Gastrocnemius medialis (tissue), 4 donors: ENCODE data around the gene EFNA5.

Experiments
- POLR2A ChIP-seq, 2 donors: fragments of 450-650 bp; IDR thresholded peaks; one replicate each; pipeline ENCODE4 v1.6.1; 2017; ENCODE audit warnings: antibody characterized with exemption in 2 of 2, mild to moderate bottlenecking in 2 of 2, moderate library complexity in 2 of 2
- TF ChIP-seq, protein P1 (sequence below), 5 experiments: fragments of 450-650 bp in 3 of 5; fragments of 200-600 bp in 2 of 5; sonication (generic) in 2 of 5; IDR thresholded peaks in 4 of 5; conservative IDR thresholded peaks in 1 of 5; 1 replicate in 4 of 5; 2 replicates in 1 of 5; pipeline ENCODE4 v1.5.1; 2016 to 2019; ENCODE audit warnings: antibody characterized with exemption in 5 of 5, mild to moderate bottlenecking in 3 of 5, moderate library complexity in 3 of 5

DNA sequence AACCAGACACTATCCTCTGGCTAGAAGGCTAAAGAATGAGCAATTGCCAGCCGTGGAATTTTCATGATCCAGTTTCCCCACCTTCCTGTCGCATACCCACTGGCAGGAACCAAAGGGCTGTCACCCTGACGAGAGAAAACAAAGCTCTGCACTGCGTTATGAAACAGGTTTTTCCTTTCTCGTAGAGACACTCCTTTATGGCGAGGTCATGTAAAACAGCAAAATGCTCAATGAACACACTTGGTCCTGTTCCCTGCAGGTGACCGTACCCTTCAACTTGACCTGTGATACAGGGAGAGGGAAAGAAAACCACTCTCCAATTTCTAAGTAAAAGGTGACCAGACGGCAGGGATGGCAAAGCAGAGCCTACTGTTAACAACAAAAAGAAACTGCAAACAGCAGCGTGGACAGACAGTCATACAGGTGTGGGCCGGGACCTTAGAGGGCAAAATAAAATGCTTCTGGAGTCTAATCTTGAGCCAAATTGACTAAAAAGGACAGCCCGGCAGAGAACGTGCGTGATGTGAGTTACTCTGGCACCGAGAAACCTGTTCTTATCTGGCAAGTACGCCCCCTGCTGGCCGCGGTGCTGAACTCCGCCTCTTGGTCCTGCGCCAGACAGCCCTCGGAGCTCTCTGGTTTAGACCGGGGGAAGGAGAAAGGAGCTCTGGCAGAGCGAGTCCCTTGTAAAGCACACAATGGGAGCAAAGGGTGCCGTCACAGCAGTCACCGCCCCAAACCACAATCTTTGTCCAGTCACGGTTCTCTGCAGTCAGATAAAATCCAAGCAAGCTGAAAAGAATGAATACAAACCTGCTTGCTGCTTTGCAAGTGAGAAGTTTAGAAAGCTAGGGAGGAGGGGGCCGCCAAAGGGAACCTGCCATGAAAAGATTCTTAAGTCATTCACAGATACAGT is 98.9 kb downstream of the EFNA5 start:
- TF ChIP-seq, protein P1, sequence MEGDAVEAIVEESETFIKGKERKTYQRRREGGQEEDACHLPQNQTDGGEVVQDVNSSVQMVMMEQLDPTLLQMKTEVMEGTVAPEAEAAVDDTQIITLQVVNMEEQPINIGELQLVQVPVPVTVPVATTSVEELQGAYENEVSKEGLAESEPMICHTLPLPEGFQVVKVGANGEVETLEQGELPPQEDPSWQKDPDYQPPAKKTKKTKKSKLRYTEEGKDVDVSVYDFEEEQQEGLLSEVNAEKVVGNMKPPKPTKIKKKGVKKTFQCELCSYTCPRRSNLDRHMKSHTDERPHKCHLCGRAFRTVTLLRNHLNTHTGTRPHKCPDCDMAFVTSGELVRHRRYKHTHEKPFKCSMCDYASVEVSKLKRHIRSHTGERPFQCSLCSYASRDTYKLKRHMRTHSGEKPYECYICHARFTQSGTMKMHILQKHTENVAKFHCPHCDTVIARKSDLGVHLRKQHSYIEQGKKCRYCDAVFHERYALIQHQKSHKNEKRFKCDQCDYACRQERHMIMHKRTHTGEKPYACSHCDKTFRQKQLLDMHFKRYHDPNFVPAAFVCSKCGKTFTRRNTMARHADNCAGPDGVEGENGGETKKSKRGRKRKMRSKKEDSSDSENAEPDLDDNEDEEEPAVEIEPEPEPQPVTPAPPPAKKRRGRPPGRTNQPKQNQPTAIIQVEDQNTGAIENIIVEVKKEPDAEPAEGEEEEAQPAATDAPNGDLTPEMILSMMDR (IDR thresholded peaks at IDR 0.05 in 4 of 5, conservative IDR thresholded peaks at IDR 0.05 in 1 of 5) = peak; percentile 81 to 94 (median 89)
- no peak for TF ChIP-seq POLR2A (IDR thresholded peaks at IDR 0.05)
